C4-2B (cell line): ENCODE measurements around the gene CCSER1.

Experiments used
- H3K27ac ChIP-seq: fragments of 450-650 bp; 2 replicates; pipeline ENCODE4 v1.5.1; 2017
- ZFX ChIP-seq: fragments of 450-650 bp; IDR thresholded peaks from 2 replicates; pipeline ENCODE4 v1.6.1; 2017
- TF ChIP-seq, protein P1 (sequence below): fragments of 450-650 bp; conservative IDR thresholded peaks from 2 replicates; pipeline ENCODE4 v1.5.1; 2017; ENCODE audit warnings: mild to moderate bottlenecking

The CCSER1 gene

GRCh38 chr4:90994851-90995574 is 867.8 kb downstream of the CCSER1 start:
- H3K27ac ChIP-seq = no peak overlapping the region
- TF ChIP-seq, protein P1, sequence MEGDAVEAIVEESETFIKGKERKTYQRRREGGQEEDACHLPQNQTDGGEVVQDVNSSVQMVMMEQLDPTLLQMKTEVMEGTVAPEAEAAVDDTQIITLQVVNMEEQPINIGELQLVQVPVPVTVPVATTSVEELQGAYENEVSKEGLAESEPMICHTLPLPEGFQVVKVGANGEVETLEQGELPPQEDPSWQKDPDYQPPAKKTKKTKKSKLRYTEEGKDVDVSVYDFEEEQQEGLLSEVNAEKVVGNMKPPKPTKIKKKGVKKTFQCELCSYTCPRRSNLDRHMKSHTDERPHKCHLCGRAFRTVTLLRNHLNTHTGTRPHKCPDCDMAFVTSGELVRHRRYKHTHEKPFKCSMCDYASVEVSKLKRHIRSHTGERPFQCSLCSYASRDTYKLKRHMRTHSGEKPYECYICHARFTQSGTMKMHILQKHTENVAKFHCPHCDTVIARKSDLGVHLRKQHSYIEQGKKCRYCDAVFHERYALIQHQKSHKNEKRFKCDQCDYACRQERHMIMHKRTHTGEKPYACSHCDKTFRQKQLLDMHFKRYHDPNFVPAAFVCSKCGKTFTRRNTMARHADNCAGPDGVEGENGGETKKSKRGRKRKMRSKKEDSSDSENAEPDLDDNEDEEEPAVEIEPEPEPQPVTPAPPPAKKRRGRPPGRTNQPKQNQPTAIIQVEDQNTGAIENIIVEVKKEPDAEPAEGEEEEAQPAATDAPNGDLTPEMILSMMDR = no peak
- TF ChIP-seq ZFX = no peak

DNA sequence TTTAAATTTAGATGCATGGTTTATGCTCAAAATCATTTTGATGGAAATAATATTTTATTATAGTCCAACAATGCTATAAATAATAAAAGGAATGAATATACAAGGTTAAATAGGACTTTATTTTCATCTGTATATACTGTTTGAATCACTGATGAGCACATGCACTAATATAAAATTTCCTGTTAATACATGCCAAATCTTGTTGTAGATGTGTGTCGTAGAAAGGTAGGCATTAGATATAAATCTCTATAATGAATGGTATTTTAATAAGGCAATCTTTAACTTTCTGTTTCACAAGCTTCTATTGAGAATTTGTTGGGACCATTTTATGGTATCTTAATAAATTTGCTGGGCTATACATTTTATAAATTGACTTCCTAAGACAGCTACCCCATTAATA is 868.8 kb downstream of the CCSER1 start:
- TF ChIP-seq, protein P1 = no peak
- no peak for TF ChIP-seq ZFX
- H3K27ac ChIP-seq = no peak overlapping the region

DNA sequence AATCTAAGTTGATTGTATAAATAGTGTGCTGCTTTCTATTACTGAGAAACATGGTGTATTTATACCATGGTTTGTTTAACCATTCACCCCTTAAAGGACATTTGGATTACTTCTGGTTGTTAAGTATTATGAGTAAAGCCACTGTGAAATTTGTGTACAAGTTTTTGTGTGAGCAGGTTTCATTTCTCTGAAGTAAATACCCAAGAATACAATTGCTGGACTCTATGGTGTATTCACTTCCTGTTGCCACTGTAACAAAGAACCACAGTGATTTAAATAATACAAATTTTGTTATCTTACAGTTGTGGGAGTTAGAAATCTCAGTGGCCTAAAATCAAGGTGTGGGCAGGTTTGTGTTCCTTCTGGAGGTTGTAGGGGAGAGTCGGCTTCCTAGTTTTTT is 869.6 kb downstream of the CCSER1 start:
- no peak overlapping the region for H3K27ac ChIP-seq
- TF ChIP-seq ZFX = no peak
- TF ChIP-seq, protein P1 = no peak

DNA sequence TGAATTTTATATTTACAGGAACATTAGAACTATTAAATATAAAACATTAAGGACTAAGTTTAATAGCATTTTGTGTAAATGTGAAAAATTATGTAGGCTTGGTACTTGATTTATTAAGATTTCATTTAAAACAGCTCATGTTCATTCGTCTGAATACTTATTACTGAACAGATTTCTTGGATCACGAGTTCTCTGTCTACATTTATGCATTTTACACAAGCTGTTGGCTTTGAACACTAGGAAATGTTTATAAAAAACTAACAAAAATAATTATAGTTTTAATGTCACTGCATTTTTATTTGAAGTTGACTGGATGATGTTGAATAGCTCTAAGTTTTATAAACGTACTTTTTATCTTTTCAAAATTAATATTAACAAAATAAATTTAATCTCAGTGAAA is 888.7 kb downstream of the CCSER1 start:
- no peak for TF ChIP-seq ZFX
- TF ChIP-seq, protein P1 = no peak

GRCh38 chr4:91019513-91019912 is 892.3 kb downstream of the CCSER1 start:
- H3K27ac ChIP-seq = no peak overlapping the region

More for the DNA sequence above, 888.7 kb downstream of the CCSER1 start:
- H3K27ac ChIP-seq = no peak overlapping the region

GRCh38 chr4:91025241-91026148 is 898.3 kb downstream of the CCSER1 start:
- no peak for TF ChIP-seq ZFX
- TF ChIP-seq, protein P1 = no peak
- H3K27ac ChIP-seq = no peak overlapping the region

More at GRCh38 chr4:91019513-91019912, 892.3 kb downstream of the CCSER1 start:
- TF ChIP-seq, protein P1 = no peak
- no peak for TF ChIP-seq ZFX

- H3K27ac ChIP-seq = no peak overlapping the region
- TF ChIP-seq, protein P1 = no peak
- no peak for TF ChIP-seq ZFX
Observed at GRCh38 chr4:91028228-91028627, 901.0 kb downstream of the CCSER1 start.
